ENCODE data around the gene RHBDF2. TPM values are rescaled to one million over a fixed set of nuclear protein-coding genes. Genes with fewer than 3 reads are reported as not detected.
A peak's percentile ranks its signal among the peaks of the same experiment; 100 is the strongest.
"Not testable (repeated sequence)": the region's sequence is repeated elsewhere in the genome, so short reads cannot be mapped to it uniquely, and the experiment has no call there.

Gene RHBDF2
- total and polyA plus RNA-seq, 3 donors from 2014 or later: 9.7 to 30.2 (median 26.3) TPM

DNA sequence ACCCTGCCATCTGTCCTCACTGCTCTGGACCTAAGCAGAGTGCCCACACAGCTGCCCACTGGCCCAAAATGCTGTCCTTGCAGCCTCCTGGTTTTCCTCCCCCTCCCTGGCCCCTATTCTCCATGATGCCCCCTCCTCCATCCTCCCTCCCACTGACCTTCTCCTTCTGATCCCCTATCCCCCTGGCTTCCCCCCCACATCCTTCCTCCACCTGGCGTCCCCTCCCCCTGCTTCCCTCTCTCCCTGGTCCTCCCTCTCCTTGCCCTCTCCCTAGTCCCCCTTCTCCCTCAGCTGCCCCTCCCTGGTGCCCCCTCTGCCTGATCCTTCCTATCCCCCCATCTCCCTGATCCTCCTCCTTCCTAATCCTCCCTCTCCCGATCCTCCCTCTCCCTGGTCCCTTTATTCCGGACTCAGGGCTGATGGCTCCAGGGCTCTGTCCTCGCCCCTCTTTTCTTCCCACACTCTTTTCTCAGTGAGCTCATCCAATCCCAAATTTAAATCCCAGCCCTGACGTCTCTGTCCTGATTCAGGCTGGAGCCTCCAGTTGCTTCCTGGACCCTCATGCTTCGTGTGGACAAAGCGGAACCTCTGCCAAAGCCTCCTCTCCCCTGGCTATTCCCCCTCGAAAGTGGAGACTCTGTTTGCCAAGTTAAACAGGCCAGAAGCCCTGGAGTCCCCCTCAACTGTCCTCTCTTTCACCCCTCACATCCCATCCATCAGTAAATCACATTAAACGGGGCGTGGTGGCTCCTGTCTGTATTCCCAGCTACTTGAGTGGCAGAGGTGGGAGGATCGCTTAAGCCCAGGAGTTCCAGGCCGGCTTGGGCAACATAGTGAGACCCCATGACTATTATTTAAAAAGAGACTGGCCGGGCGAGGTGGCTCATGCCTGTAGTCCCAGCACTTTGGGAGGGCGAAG is 18.1 kb upstream of the RHBDF2 start:
- intact Hi-C loops (cut with DNase I; ENCODE audit: low total_unique reads): no loop called here
- DNase-seq: no peak
- Histone ChIP-seq H3K4me1 (peaks cover 12% of the 10 kb centered on the region), H3K27me3 (no peaks in the 10 kb centered on the region), H3K27ac (no peak overlapping the region), H3K4me3 (no peak overlapping the region), H3K36me3 (ENCODE audit: low read depth, missing control alignments) (no peaks in the 10 kb centered on the region), H3K9me3 (no peaks in the 10 kb centered on the region)
- 80 to 83% methylated on average over 15 of the region's 15 CpGs for WGBS, 2 donors
- TF ChIP-seq, protein P1, sequence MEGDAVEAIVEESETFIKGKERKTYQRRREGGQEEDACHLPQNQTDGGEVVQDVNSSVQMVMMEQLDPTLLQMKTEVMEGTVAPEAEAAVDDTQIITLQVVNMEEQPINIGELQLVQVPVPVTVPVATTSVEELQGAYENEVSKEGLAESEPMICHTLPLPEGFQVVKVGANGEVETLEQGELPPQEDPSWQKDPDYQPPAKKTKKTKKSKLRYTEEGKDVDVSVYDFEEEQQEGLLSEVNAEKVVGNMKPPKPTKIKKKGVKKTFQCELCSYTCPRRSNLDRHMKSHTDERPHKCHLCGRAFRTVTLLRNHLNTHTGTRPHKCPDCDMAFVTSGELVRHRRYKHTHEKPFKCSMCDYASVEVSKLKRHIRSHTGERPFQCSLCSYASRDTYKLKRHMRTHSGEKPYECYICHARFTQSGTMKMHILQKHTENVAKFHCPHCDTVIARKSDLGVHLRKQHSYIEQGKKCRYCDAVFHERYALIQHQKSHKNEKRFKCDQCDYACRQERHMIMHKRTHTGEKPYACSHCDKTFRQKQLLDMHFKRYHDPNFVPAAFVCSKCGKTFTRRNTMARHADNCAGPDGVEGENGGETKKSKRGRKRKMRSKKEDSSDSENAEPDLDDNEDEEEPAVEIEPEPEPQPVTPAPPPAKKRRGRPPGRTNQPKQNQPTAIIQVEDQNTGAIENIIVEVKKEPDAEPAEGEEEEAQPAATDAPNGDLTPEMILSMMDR (IDR thresholded peaks at IDR 0.05): no peak
- TF ChIP-seq POLR2A (IDR thresholded peaks at IDR 0.05): no peak

DNA sequence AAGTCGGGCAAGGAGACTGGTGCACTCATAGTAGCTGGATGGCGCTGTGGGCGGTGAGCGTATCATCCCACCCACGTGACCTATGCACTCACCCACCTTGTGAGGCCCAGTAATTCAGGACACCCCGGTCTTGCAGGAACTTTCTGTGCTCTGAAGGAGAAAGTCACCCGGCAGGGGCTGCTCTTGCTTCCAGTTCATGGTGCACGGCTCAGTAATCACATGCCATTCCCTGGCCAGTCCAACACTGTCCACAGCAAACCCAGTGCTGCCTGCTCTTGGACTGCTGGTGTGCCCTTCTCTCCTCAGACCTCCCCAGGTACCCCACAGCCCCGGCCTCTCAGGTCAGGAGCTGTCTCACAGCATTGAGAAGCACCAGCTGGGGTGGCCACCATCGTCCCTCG is 16.4 kb upstream of the RHBDF2 start:
- intact Hi-C loops (cut with DNase I; ENCODE audit: low total_unique reads): no loop called here
- Histone ChIP-seq H3K27ac (no peak overlapping the region), H3K4me3 (no peak overlapping the region), H3K9me3 (no peaks in the 10 kb centered on the region), H3K27me3 (no peaks in the 10 kb centered on the region), H3K36me3 (ENCODE audit: low read depth, missing control alignments) (no peaks in the 10 kb centered on the region), H3K4me1 (peaks cover 2% of the 10 kb centered on the region)
- TF ChIP-seq, protein P1 (IDR thresholded peaks at IDR 0.05): no peak
- no peak for TF ChIP-seq POLR2A (IDR thresholded peaks at IDR 0.05)
- no peak for DNase-seq
- WGBS, 2 donors: 78 to 83% methylated on average over 8 to 11 of the region's 11 CpGs

- Histone ChIP-seq H3K9me3 (no peaks in the 10 kb centered on the region), H3K4me3 (no peak overlapping the region), H3K27me3 (no peaks in the 10 kb centered on the region), H3K4me1 (peaks cover 2% of the 10 kb centered on the region), H3K27ac (peak overlapping the region; percentile 63 to 79), H3K36me3 (ENCODE audit: low read depth, missing control alignments) (no peaks in the 10 kb centered on the region)
- WGBS, 2 donors: 54 to 55% methylated on average over 22 of the region's 22 CpGs
- TF ChIP-seq, protein P1 (IDR thresholded peaks at IDR 0.05): no peak
- no peak for TF ChIP-seq POLR2A (IDR thresholded peaks at IDR 0.05)
- DNase-seq: peak; percentile 67
- intact Hi-C loops (cut with DNase I; ENCODE audit: low total_unique reads): no loop called here
Measured at GRCh38 chr17:76515274-76515949, 14.2 kb upstream of the RHBDF2 start.

- intact Hi-C loops (cut with DNase I; ENCODE audit: low total_unique reads): not testable (repeated sequence)
Measured at GRCh38 chr17:76514355-76514754, 13.1 kb upstream of the RHBDF2 start.

DNA sequence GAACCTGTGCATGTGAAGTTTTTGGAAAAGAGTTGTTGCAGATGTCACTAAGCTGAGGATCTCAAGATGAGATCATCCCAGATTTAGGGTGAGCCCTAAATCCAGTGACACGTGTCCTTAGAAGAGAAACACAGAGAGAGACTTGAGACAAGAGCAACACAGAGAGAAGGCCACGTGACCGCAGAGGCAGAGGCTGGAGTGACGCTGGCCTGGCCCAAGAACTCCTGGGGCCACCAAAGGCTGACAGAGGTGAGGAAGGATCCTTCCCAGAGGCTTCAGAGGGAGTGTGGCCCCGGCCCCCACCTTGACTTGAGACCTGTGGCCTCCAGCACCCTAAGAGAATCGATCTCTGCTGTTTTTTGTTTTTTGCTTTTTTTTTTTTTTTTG is 12.1 kb upstream of the RHBDF2 start:
- DNase-seq: no peak
- H3K9me3 ChIP-seq: no peaks in the 10 kb centered on the region
- H3K27ac ChIP-seq: no peak overlapping the region
- TF ChIP-seq POLR2A (IDR thresholded peaks at IDR 0.05): no peak
- TF ChIP-seq, protein P1 (IDR thresholded peaks at IDR 0.05): no peak
- peaks cover 2% of the 10 kb centered on the region for H3K4me1 ChIP-seq
- H3K36me3 ChIP-seq (ENCODE audit: low read depth, missing control alignments): no peaks in the 10 kb centered on the region
- no peaks in the 10 kb centered on the region for H3K27me3 ChIP-seq
- intact Hi-C loops (cut with DNase I; ENCODE audit: low total_unique reads): no loop called here
- no peak overlapping the region for H3K4me3 ChIP-seq
- 73 to 78% methylated on average over 6 of the region's 6 CpGs for WGBS, 2 donors

More at GRCh38 chr17:76514355-76514754, 13.1 kb upstream of the RHBDF2 start:
- not testable (repeated sequence) for H3K36me3 ChIP-seq (ENCODE audit: low read depth, missing control alignments); H3K27ac ChIP-seq; H3K4me1 ChIP-seq; H3K9me3 ChIP-seq; H3K4me3 ChIP-seq; DNase-seq; H3K27me3 ChIP-seq
- WGBS, 2 donors: 91 to 95% methylated on average over 6 of the region's 6 CpGs

All from testis (tissue), 3 donors.